NB4 (cell line): ENCODE results near the gene RAD52.

ENCODE experiments used
- POLR2A ChIP-seq: IDR thresholded peaks from 2 replicates; pipeline ENCODE4 v1.6.1; 2011; ENCODE audit warnings: mild to moderate bottlenecking; ENCODE audit not compliant: insufficient read length; ENCODE audit errors: extremely low read depth
- TF ChIP-seq, protein P1 (sequence below): IDR thresholded peaks from one replicate; pipeline ENCODE4 v1.5.1; 2012; ENCODE audit warnings: low read depth, low read length

- TF ChIP-seq, protein P1, sequence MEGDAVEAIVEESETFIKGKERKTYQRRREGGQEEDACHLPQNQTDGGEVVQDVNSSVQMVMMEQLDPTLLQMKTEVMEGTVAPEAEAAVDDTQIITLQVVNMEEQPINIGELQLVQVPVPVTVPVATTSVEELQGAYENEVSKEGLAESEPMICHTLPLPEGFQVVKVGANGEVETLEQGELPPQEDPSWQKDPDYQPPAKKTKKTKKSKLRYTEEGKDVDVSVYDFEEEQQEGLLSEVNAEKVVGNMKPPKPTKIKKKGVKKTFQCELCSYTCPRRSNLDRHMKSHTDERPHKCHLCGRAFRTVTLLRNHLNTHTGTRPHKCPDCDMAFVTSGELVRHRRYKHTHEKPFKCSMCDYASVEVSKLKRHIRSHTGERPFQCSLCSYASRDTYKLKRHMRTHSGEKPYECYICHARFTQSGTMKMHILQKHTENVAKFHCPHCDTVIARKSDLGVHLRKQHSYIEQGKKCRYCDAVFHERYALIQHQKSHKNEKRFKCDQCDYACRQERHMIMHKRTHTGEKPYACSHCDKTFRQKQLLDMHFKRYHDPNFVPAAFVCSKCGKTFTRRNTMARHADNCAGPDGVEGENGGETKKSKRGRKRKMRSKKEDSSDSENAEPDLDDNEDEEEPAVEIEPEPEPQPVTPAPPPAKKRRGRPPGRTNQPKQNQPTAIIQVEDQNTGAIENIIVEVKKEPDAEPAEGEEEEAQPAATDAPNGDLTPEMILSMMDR: no peak
- no peak for TF ChIP-seq POLR2A
These were observed 46.9 kb downstream of the RAD52 start for GRCh38 chr12:902581-902980.
